ENCODE data around the gene BPIFB6.

DNA sequence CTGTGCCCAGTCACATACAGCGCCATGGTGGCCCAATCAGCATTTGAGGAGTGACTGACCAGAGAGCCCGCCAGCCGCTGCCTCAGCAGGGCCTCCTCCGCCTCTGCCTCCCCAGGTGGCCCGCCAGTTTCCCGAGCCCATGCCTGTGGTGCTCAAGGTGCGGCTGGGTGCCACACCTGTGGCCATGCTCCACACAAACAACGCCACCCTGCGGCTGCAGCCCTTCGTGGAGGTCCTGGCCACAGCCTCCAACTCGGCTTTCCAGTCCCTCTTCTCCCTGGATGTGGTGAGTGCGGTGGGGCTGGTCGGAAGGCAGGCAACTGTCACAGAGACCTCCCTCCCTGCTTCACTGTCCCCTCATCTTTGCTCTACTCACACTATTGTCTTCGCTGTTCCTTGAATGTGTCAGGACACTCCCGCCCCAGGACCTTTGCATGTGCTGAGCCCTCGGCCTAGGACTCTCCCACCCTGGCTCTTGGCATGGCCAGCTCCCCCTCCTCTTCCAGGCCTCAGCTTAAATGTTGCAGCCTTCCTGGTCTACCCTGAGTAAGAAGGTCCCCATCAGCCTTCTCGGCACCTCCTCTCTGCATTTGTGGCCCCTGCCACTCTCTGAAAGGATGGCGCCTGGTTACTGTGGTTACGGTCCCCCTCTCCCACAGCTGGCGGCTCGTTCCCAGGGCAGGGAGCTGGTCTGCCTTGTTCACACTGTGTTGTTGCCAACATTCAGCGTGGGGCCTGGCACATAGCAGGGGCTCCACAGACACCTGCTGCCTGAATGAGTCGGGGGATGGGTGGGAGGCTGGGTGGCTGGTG is 11.8 kb upstream of the BPIFB6 start:
- TF ChIP-seq, protein P1, sequence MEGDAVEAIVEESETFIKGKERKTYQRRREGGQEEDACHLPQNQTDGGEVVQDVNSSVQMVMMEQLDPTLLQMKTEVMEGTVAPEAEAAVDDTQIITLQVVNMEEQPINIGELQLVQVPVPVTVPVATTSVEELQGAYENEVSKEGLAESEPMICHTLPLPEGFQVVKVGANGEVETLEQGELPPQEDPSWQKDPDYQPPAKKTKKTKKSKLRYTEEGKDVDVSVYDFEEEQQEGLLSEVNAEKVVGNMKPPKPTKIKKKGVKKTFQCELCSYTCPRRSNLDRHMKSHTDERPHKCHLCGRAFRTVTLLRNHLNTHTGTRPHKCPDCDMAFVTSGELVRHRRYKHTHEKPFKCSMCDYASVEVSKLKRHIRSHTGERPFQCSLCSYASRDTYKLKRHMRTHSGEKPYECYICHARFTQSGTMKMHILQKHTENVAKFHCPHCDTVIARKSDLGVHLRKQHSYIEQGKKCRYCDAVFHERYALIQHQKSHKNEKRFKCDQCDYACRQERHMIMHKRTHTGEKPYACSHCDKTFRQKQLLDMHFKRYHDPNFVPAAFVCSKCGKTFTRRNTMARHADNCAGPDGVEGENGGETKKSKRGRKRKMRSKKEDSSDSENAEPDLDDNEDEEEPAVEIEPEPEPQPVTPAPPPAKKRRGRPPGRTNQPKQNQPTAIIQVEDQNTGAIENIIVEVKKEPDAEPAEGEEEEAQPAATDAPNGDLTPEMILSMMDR (IDR thresholded peaks at IDR 0.05), result no peak
- TF ChIP-seq POLR2A (IDR thresholded peaks at IDR 0.05), result no peak
- TF ChIP-seq POLR2AphosphoS5 (IDR thresholded peaks at IDR 0.05), result no peak

Measured in breast epithelium (tissue), 3 donors.